IMR-90 (cell line): ENCODE data around the gene GCN1. TPM values are rescaled to one million over a fixed set of nuclear protein-coding genes. Genes with fewer than 3 reads are reported as not detected.

Experiments used
- ATAC-seq: fragments of 200-7000 bp; cut with Tn5 transposase; 2 replicates; pipeline ENCODE4 v1.9.1; 2020; ENCODE audit warnings: low read depth, mild to moderate bottlenecking, moderate library complexity
- BruUV-seq: library from RNA; stranded (reverse); fragments of 400-500 nt; replicated peaks from 2 replicates; lab custom pipeline; 2021; lab: Mats Ljungman, UMichigan
- CTCF ChIA-PET: fragments of 300-600 bp; formaldehyde crosslinking; extraction: SDS; loops from one replicate; lab custom pipeline; 2021; ENCODE audit warnings: antibody characterized with exemption; lab: Yijun Ruan, JAX
- POLR2A ChIA-PET: fragments of 300-600 bp; sonication (Branson Sonifier 250); formaldehyde crosslinking; loops from one replicate; lab custom pipeline; 2022; ENCODE audit warnings: antibody characterized with exemption; ENCODE audit not compliant: unreplicated experiment; lab: Charles Lee
- DNase-seq: peaks from one replicate; pipeline ENCODE4 v3.0.0; 2013
- H2AFZ ChIP-seq: replicated peaks from 2 replicates; pipeline ENCODE3; 2013; ENCODE audit warnings: low read length, mild to moderate bottlenecking; ENCODE audit not compliant: poor library complexity
- H2AK5ac ChIP-seq: 2 replicates; pipeline ENCODE4 v1.6.1; 2013; ENCODE audit warnings: low read depth, low read length, inconsistent platforms
- H2AK9ac ChIP-seq: replicated peaks from 2 replicates; pipeline ENCODE3; 2013; ENCODE audit warnings: mild to moderate bottlenecking, low read depth, low read length, moderate library complexity; ENCODE audit not compliant: poor library complexity
- H2BK120ac ChIP-seq: 2 replicates; pipeline ENCODE4 v1.6.1; 2013; ENCODE audit warnings: low read depth, low read length, inconsistent platforms
- H2BK15ac ChIP-seq: 3 replicates; pipeline ENCODE4 v1.6.1; 2013; ENCODE audit warnings: low read depth, low read length, inconsistent platforms
- H2BK20ac ChIP-seq: 2 replicates; pipeline ENCODE4 v1.6.1; 2013; ENCODE audit warnings: low read depth, mild to moderate bottlenecking, inconsistent platforms, low read length, moderate library complexity
- H2BK5ac ChIP-seq: 2 replicates; pipeline ENCODE4 v1.6.1; 2013; ENCODE audit warnings: mild to moderate bottlenecking, low read depth, low read length, inconsistent platforms; ENCODE audit not compliant: poor library complexity, severe bottlenecking
- H3K14ac ChIP-seq: replicated peaks from 2 replicates; pipeline ENCODE4 v1.6.1; 2013; ENCODE audit warnings: low read depth, low read length, inconsistent platforms
- H3K18ac ChIP-seq: 2 replicates; pipeline ENCODE4 v1.6.1; 2013; ENCODE audit warnings: low read depth, low read length, control low read depth
- H3K23ac ChIP-seq: 2 replicates; pipeline ENCODE4 v1.6.1; 2013; ENCODE audit warnings: low read depth, low read length, inconsistent platforms
- H3K27ac ChIP-seq: 2 replicates; pipeline ENCODE4 v1.5.1; 2013; ENCODE audit warnings: mild to moderate bottlenecking, control low read depth, low read length; ENCODE audit not compliant: insufficient read depth
- H3K27me3 ChIP-seq: 2 replicates; pipeline ENCODE4 v1.6.1; 2013; ENCODE audit warnings: low read length; ENCODE audit not compliant: control insufficient read depth, insufficient read depth
- H3K36me3 ChIP-seq: 2 replicates; pipeline ENCODE4 v1.6.1; 2013; ENCODE audit warnings: low read length, mixed read lengths; ENCODE audit not compliant: control insufficient read depth, insufficient read depth
- H3K4ac ChIP-seq: 2 replicates; pipeline ENCODE4 v1.6.1; 2013; ENCODE audit warnings: low read depth, low read length, inconsistent platforms
- H3K4me1 ChIP-seq: 2 replicates; pipeline ENCODE4 v1.6.1; 2013; ENCODE audit warnings: low read length, mixed read lengths; ENCODE audit not compliant: control insufficient read depth, insufficient read depth
- H3K4me2 ChIP-seq: 2 replicates; pipeline ENCODE4 v1.6.1; 2013; ENCODE audit warnings: low read depth, mild to moderate bottlenecking, control low read depth, low read length, moderate library complexity
- H3K4me3 ChIP-seq: 2 replicates; pipeline ENCODE4 v1.5.1; 2013; ENCODE audit warnings: low read depth, mild to moderate bottlenecking, control low read depth, low read length, moderate library complexity; ENCODE audit not compliant: insufficient read depth
- H3K56ac ChIP-seq: 2 replicates; pipeline ENCODE4 v1.6.1; 2013; ENCODE audit warnings: low read length, inconsistent platforms; ENCODE audit not compliant: insufficient read depth; ENCODE audit errors: extremely low read depth
- H3K79me1 ChIP-seq, 2 experiments: 2 replicates each; pipeline ENCODE4 v1.6.1; 2013; ENCODE audit warnings: low read length in 2 of 2, inconsistent platforms in 1 of 2, low read depth in 1 of 2
- H3K9ac ChIP-seq: 2 replicates; pipeline ENCODE4 v1.6.1; 2013; ENCODE audit warnings: low read depth, low read length, control low read depth
- H3K9me1 ChIP-seq: 2 replicates; pipeline ENCODE4 v1.6.1; 2013; ENCODE audit warnings: low read length, inconsistent platforms; ENCODE audit not compliant: insufficient read depth
- H3K9me3 ChIP-seq: 2 replicates; pipeline ENCODE4 v1.6.1; 2013; ENCODE audit warnings: low read length; ENCODE audit not compliant: control insufficient read depth, insufficient read depth
- H4K20me1 ChIP-seq: 2 replicates; pipeline ENCODE4 v1.6.1; 2013; ENCODE audit warnings: low read length, inconsistent platforms; ENCODE audit not compliant: insufficient read depth
- H4K5ac ChIP-seq: 2 replicates; pipeline ENCODE4 v1.6.1; 2013; ENCODE audit warnings: mild to moderate bottlenecking, low read depth, low read length, control low read depth
- H4K8ac ChIP-seq, 2 experiments: 2 replicates each; pipeline ENCODE4 v1.6.1; 2013; ENCODE audit warnings: low read depth in 2 of 2, low read length in 2 of 2, control low read depth in 1 of 2, inconsistent platforms in 1 of 2
- H4K91ac ChIP-seq: 2 replicates; pipeline ENCODE4 v1.6.1; 2013; ENCODE audit warnings: low read depth, low read length, inconsistent platforms; ENCODE audit not compliant: insufficient read depth
- BHLHE40 ChIP-seq: fragments of 150-350 bp; IDR thresholded peaks from 2 replicates; pipeline ENCODE4 v1.6.1; 2016; ENCODE audit warnings: mild to moderate bottlenecking, low read depth, low read length
- CEBPB ChIP-seq: IDR thresholded peaks from 2 replicates; pipeline ENCODE4 v1.6.1; 2012; ENCODE audit warnings: low read depth, low read length, improper control_type of control experiment
- CHD1 ChIP-seq: IDR thresholded peaks from 2 replicates; pipeline ENCODE4 v1.6.1; 2012; ENCODE audit warnings: low read depth, low read length, improper control_type of control experiment
- CTCF ChIP-seq: conservative IDR thresholded peaks from 2 replicates; pipeline ENCODE4 v1.5.1; 2012; ENCODE audit warnings: mild to moderate bottlenecking, low read depth, low read length, improper control_type of control experiment
- ELK1 ChIP-seq: fragments of 150-350 bp; IDR thresholded peaks from 2 replicates; pipeline ENCODE4 v1.6.1; 2016; ENCODE audit warnings: low read depth, mild to moderate bottlenecking, low read length, moderate library complexity, borderline replicate concordance
- FOS ChIP-seq: fragments of 150-350 bp; IDR thresholded peaks from 2 replicates; pipeline ENCODE4 v1.6.1; 2016; ENCODE audit warnings: low read depth, low read length
- MXI1 ChIP-seq: IDR thresholded peaks from 2 replicates; pipeline ENCODE4 v1.6.1; 2012; ENCODE audit warnings: low read depth, mild to moderate bottlenecking, low read length, moderate library complexity, borderline replicate concordance
- POLR2A ChIP-seq: IDR thresholded peaks from 2 replicates; pipeline ENCODE4 v1.6.1; 2012; ENCODE audit warnings: mild to moderate bottlenecking, low read depth, low read length
- RAD21 ChIP-seq: IDR thresholded peaks from 2 replicates; pipeline ENCODE4 v1.6.1; 2012; ENCODE audit warnings: low read length, improper control_type of control experiment
- RCOR1 ChIP-seq: IDR thresholded peaks from 2 replicates; pipeline ENCODE4 v1.6.1; 2012; ENCODE audit warnings: mild to moderate bottlenecking, low read length, improper control_type of control experiment; ENCODE audit not compliant: insufficient replicate concordance
- RFX5 ChIP-seq: IDR thresholded peaks from 2 replicates; pipeline ENCODE4 v1.8.0; 2012; ENCODE audit warnings: low read depth, mild to moderate bottlenecking, low read length, moderate library complexity
- SMC3 ChIP-seq: fragments of 150-350 bp; IDR thresholded peaks from 2 replicates; pipeline ENCODE4 v1.6.1; 2016; ENCODE audit warnings: low read depth, mild to moderate bottlenecking, antibody characterized with exemption, low read length, moderate library complexity
- USF2 ChIP-seq: fragments of 150-350 bp; IDR thresholded peaks from 2 replicates; pipeline ENCODE4 v1.6.1; 2017; ENCODE audit warnings: mild to moderate bottlenecking, antibody characterized with exemption, low read length, low read depth
- WGBS, 2 experiments: methylation state at CpG; one replicate each; pipeline versions ENCODE4 v1.1.5 to v1.1.7; 2013; ENCODE audit warnings: missing lambda C conversion rate in 2 of 2; ENCODE audit not compliant: insufficient read length in 1 of 2; ENCODE audit errors: extremely low coverage in 2 of 2; 5-methylcytosine and 5-hydroxymethylcytosine counted together
- dilution Hi-C: fragments of 300-500 bp; cut with HindIII; formaldehyde crosslinking; loops from one replicate; pipeline ENCODE4 v1.14.3; 2018; ENCODE audit warnings: low sequenced_read_pairs; ENCODE audit not compliant: unreplicated experiment
- in situ Hi-C: fragments of 300-500 bp; cut with MboI; formaldehyde crosslinking; loops from 3 replicates; pipeline ENCODE4 v1.14.3; 2019; ENCODE audit warnings: low sequenced_read_pairs, inconsistent platforms, mixed read lengths
- intact Hi-C: fragments of 100-400 bp; cut with micrococcal nuclease; formaldehyde crosslinking; loops from 2 replicates; pipeline ENCODE4 v1.10.0; 2022
- polyA plus RNA-seq, 3 experiments: library from polyadenylated mRNA; depleted of rRNA; stranded (reverse); fragments of >200 nt; gene quantifications; 2 replicates each; pipeline ENCODE4 v1.2.3, GENCODE V29; 2012; ENCODE audit warnings: low replicate concordance in 1 of 3
- total RNA-seq: library from RNA; depleted of rRNA; stranded (reverse); fragments of >200 nt; gene quantifications from 2 replicates; pipeline ENCODE4 v1.2.3, GENCODE V29; 2012

GCN1 gene
- total and polyA plus RNA-seq, 2 of the 4 experiments (the other 2 are of a cell fraction), result 57.8 to 77.6 TPM

GRCh38 chr12:120156315-120157259, 37.9 kb downstream of the GCN1 start:
- no peak overlapping the region for H2BK20ac ChIP-seq
- H4K20me1 ChIP-seq, result peaks cover 4% of the 10 kb centered on the region
- in situ Hi-C loops, result no loop called here
- H3K79me1 ChIP-seq, result peaks cover 9 to 18% of the 10 kb centered on the region in 2 experiments; a peak in 2 of 4 replicates
- H3K18ac ChIP-seq, result no peak overlapping the region
- ChIA-PET POLR2A (no interaction called here), CTCF (no interaction called here)
- no peak overlapping the region for H3K56ac ChIP-seq
- H3K14ac ChIP-seq, result no peak overlapping the region
- peak overlapping the region; percentile 39 for H2AK9ac ChIP-seq
- H4K5ac ChIP-seq, result no peak overlapping the region
- no peaks in the 10 kb centered on the region for H3K27me3 ChIP-seq
- BruUV-seq, result no TSS peak
- no peak overlapping the region for H2AFZ ChIP-seq
- no peak overlapping the region for H3K4me2 ChIP-seq
- no peak overlapping the region for H2BK5ac ChIP-seq
- no peak overlapping the region for H4K8ac ChIP-seq
- H3K27ac ChIP-seq, result no peak overlapping the region
- 97% methylated on average over 11 of the region's 22 CpGs; no CpG with 5 or more reads in 1 of the 2 experiments for WGBS, 2 experiments
- no peak overlapping the region for H3K23ac ChIP-seq
- no peak for TF ChIP-seq MXI1
- TF ChIP-seq RCOR1, result no peak
- no peak for TF ChIP-seq RFX5
- TF ChIP-seq CEBPB, result no peak
- no peak for TF ChIP-seq FOS
- TF ChIP-seq RAD21, result no peak
- TF ChIP-seq SMC3, result no peak
- TF ChIP-seq USF2, result no peak
- no peak for TF ChIP-seq CHD1
- TF ChIP-seq ELK1, result no peak
- no peak for TF ChIP-seq CTCF
- no peak for TF ChIP-seq BHLHE40
- TF ChIP-seq POLR2A, result no peak
- intact Hi-C loops, result no loop called here
- ATAC-seq (no peak), DNase-seq (no peak)
- H3K36me3 ChIP-seq, result peaks cover 80% of the 10 kb centered on the region
- dilution Hi-C loops, result no loop called here
- H3K4me3 ChIP-seq, result no peak overlapping the region
- no peak overlapping the region for H3K4ac ChIP-seq
- no peak overlapping the region for H2AK5ac ChIP-seq
- no peak overlapping the region for H2BK15ac ChIP-seq
- H4K91ac ChIP-seq, result no peak overlapping the region
- H3K9ac ChIP-seq, result no peak overlapping the region
- H3K9me1 ChIP-seq, result no peaks in the 10 kb centered on the region
- H3K4me1 ChIP-seq, result no peaks in the 10 kb centered on the region
- H2BK120ac ChIP-seq, result no peak overlapping the region
- H3K9me3 ChIP-seq, result no peaks in the 10 kb centered on the region
